C4-2B (cell line): ENCODE results near the gene POU5F1.
A peak's percentile ranks its signal among the peaks of the same experiment; 100 is the strongest.
"Not testable (repeated sequence)": the region's sequence is repeated elsewhere in the genome, so short reads cannot be mapped to it uniquely, and the experiment has no call there.

Experiments
- H3K27ac ChIP-seq: fragments of 450-650 bp; 2 replicates; pipeline ENCODE4 v1.5.1; 2017
- CTCF ChIP-seq: fragments of 450-650 bp; conservative IDR thresholded peaks from 2 replicates; pipeline ENCODE4 v1.5.1; 2017; ENCODE audit warnings: mild to moderate bottlenecking
- ZFX ChIP-seq: fragments of 450-650 bp; IDR thresholded peaks from 2 replicates; pipeline ENCODE4 v1.6.1; 2017

POU5F1 gene

DNA sequence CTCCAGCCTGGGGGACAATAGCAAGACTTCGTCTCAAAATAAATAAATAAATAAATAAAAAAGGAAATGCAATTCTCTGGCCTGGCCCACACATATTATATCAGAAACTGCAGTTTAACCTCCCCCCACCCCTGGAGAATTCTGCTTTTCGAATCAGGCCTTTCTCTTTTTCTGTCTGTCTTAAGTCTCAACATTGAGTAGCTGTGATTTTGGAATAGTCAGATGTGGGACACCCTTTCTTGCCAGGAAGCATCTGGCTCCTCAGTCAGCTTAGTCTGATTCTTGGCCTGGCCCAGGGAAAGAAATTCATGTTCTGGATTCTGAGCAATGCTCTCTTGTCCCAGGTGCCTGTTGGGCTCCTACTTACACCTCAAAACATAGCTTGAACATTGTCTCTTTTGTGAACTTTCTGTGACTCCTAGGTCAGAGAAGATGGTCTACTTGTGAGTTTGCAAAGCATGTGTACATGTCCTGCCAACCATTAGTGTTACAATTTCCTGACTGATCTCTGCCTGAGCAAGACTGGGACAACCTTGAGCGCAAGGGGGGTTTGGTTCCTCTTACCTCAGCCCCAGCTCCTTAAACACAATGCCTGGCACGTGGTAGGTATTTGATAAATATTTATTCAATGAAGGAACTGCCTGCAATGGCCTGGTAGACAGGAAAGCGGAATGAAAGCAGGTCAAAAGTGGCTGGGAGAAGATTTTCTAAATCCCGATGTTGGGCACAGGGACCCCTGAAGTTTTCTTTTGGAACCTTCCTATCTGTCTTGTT is 23.8 kb upstream of the POU5F1 start:
- H3K27ac ChIP-seq = no peak overlapping the region
- TF ChIP-seq CTCF (no peak), ZFX (no peak)

- TF ChIP-seq ZFX = no peak
- no peak for TF ChIP-seq CTCF
- no peak overlapping the region for H3K27ac ChIP-seq
Observed at GRCh38 chr6:31193206-31193605, 22.7 kb upstream of the POU5F1 start.

- peak; percentile 78 for TF ChIP-seq CTCF
- H3K27ac ChIP-seq = not testable (repeated sequence)
Observed at GRCh38 chr6:31192431-31193105, 22.1 kb upstream of the POU5F1 start.

DNA sequence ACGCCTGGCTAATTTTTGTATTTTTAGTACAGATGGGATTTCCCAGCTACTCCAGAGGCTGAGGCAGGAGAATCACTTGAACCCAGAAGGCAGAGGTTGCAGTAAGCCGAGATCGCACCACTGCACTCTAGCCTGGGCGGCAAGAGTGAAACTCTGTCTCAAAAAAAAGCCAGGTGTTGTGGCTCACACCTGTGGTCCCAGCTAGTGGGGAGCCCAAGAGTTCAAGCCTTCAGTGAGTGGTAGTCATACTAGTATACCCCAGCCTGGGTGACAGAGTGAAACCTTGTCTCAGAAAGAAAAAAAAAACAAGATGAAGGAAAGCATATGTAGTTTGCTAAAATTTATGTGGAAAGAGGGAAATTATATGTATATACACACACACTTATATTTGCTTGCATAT is 20.0 kb upstream of the POU5F1 start:
- H3K27ac ChIP-seq = no peak overlapping the region
- no peak for TF ChIP-seq ZFX

DNA sequence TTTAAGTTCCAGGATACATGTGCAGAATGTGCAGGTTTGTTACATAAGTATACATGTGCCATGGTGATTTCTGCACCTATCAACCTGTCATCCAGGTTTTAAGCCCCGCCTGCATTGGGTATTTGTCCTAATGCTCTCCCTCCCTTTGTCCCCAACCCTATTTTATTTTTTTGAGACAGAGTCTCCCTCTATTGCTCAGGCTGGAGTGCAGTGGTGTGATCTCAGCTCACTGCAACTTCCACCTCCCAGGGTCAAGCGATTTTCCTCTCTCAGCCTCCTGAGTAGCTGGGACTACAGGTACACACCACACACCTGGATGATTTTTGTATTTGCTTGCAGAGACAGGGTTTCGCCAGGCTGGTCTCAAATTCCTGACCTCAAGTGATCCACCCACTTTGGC is 18.7 kb upstream of the POU5F1 start:
- not testable (repeated sequence) for H3K27ac ChIP-seq

DNA sequence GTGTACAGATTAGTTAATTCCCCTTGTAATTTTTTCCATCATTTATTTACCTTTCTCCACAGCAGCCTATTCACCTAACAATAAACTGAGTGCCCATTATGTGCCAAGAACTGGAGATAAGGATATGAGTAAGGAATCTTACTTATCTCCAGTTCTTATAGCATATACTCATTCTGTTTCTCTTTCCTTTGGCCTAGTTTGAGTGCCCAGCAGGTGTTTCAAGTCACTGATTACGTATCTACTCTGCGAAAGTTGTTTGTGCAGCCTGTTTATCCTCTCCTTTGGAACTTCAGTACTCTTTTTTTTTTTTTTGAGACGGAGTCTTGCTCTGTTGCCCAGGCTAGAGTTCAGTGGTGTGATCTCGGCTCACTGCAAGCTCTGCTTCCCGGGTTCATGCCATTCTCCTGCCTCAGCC is 17.3 kb upstream of the POU5F1 start:
- peak overlapping the region; percentile 84 for H3K27ac ChIP-seq
- no peak for TF ChIP-seq ZFX
- TF ChIP-seq CTCF = no peak

GRCh38 chr6:31186052-31186734 is 15.7 kb upstream of the POU5F1 start:
- peak overlapping the region; percentile 84 for H3K27ac ChIP-seq
- TF ChIP-seq CTCF (no peak), ZFX (peak; percentile 32; the same call in 1 of the 2 replicates)

GRCh38 chr6:31185695-31186051 is 15.2 kb upstream of the POU5F1 start:
- H3K27ac ChIP-seq = peak overlapping the region; percentile 84

DNA sequence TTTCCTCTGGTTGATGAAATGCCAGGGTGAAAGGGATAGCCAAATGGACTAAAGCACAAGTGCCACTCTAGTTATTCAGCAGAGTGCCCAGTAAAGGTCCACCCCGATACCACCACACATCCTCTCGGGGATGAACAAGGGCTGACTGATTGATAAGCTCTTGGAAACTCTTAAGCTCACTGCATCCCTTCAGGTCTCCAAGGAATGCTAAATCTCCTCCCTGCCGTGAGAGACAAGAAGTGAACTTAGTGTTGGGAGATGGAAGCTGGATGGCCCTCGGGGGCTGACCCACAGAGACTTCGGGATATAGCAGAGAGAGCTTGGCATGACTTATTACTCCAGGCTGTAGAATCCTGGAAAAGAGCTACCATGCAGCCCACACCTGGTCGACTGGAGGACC is 13.4 kb upstream of the POU5F1 start:
- not testable (repeated sequence) for H3K27ac ChIP-seq

- not testable (repeated sequence) for H3K27ac ChIP-seq
Observed at GRCh38 chr6:31183287-31183686, 12.8 kb upstream of the POU5F1 start.
